H1 (cell line): Measurements from ENCODE around the gene LRRC28. TPM values are rescaled to one million over a fixed set of nuclear protein-coding genes. Genes with fewer than 3 reads are reported as not detected.

ENCODE experiments used
- CTCF ChIA-PET: fragments of 300-600 bp; sonication (Branson Sonifier 250); formaldehyde crosslinking; loops from one replicate; lab custom pipeline; 2021; ENCODE audit not compliant: partially characterized antibody; lab: Charles Lee
- POLR2A ChIA-PET: fragments of 300-600 bp; sonication (Branson Sonifier 250); formaldehyde crosslinking; loops from one replicate; lab custom pipeline; 2021; ENCODE audit warnings: inconsistent platforms; ENCODE audit not compliant: partially characterized antibody; lab: Charles Lee
- DNase-seq, 2 experiments: peaks; one replicate each; pipeline versions ENCODE4 v3.0.0 to v3.0.0-alpha.2; 2010 to 2022; ENCODE audit warnings: low spot score in 2 of 2, low read depth in 1 of 2, mixed read lengths in 1 of 2
- FAIRE-seq: peaks from 2 replicates; lab custom pipeline; 2011; peaks lifted over from hg19 to GRCh38; lab: Jason Lieb, UNC
- H2AFZ ChIP-seq: 2 replicates; pipeline ENCODE4 v1.8.1; 2012; ENCODE audit warnings: low read length, inconsistent platforms
- H2AK5ac ChIP-seq: 2 replicates; pipeline ENCODE4 v1.6.1; 2013; ENCODE audit warnings: low read depth, low read length
- H2BK120ac ChIP-seq: replicated peaks from 2 replicates; pipeline ENCODE3; 2013; ENCODE audit warnings: low read depth, low read length, inconsistent platforms
- H2BK12ac ChIP-seq: 2 replicates; pipeline ENCODE4 v1.6.1; 2013; ENCODE audit warnings: low read depth, low read length
- H2BK15ac ChIP-seq: 2 replicates; pipeline ENCODE4 v1.6.1; 2013; ENCODE audit warnings: low read length
- H2BK20ac ChIP-seq: 2 replicates; pipeline ENCODE4 v1.6.1; 2013; ENCODE audit warnings: low read length
- H2BK5ac ChIP-seq: 2 replicates; pipeline ENCODE4 v1.6.1; 2013; ENCODE audit warnings: low read depth, low read length
- H3K14ac ChIP-seq: 2 replicates; pipeline ENCODE4 v1.6.1; 2013; ENCODE audit warnings: inconsistent platforms; ENCODE audit not compliant: insufficient read length
- H3K18ac ChIP-seq: 2 replicates; pipeline ENCODE4 v1.6.1; 2013; ENCODE audit warnings: low read length; ENCODE audit errors: extremely low read depth
- H3K23ac ChIP-seq: 2 replicates; pipeline ENCODE4 v1.6.1; 2013; ENCODE audit warnings: inconsistent platforms; ENCODE audit not compliant: insufficient read length
- H3K23me2 ChIP-seq: 2 replicates; pipeline ENCODE4 v1.6.1; 2013; ENCODE audit warnings: low read depth, low read length
- H3K27ac ChIP-seq: 2 replicates; pipeline ENCODE4 v1.6.1; 2011; ENCODE audit warnings: low read depth, low read length, inconsistent platforms
- H3K27me3 ChIP-seq, 4 experiments: replicated peaks in 1 of 4; 1 replicate in 1 of 4; 2 replicates in 3 of 4; pipeline versions ENCODE4 v1.6.1 to v1.8.1; 2011 to 2013; ENCODE audit warnings: low read length in 3 of 4, mild to moderate bottlenecking in 3 of 4, inconsistent platforms in 2 of 4, mixed read lengths in 2 of 4, moderate library complexity in 1 of 4; ENCODE audit not compliant: control insufficient read depth in 3 of 4, insufficient read depth in 3 of 4; ENCODE audit errors: extremely low read depth in 1 of 4
- H3K36me3 ChIP-seq, 4 experiments: 2 replicates each; pipeline versions ENCODE4 v1.6.1 to v1.8.1; 2011 to 2013; ENCODE audit warnings: mild to moderate bottlenecking in 4 of 4, low read length in 3 of 4, moderate library complexity in 2 of 4, control low read depth in 1 of 4, inconsistent platforms in 1 of 4; ENCODE audit not compliant: insufficient read depth in 4 of 4, control insufficient read depth in 2 of 4
- H3K4ac ChIP-seq: replicated peaks from 2 replicates; pipeline ENCODE3; 2013; ENCODE audit warnings: low read length, low read depth, mixed read lengths, inconsistent platforms; ENCODE audit not compliant: insufficient read length
- H3K4me1 ChIP-seq, 4 experiments: replicated peaks in 1 of 4; 1 replicate in 1 of 4; 2 replicates in 3 of 4; pipeline versions ENCODE4 v1.6.1 to v1.8.1; 2011 to 2013; ENCODE audit warnings: low read length in 3 of 4, inconsistent platforms in 2 of 4, mixed read lengths in 1 of 4; ENCODE audit not compliant: insufficient read depth in 4 of 4, control insufficient read depth in 3 of 4
- H3K4me2 ChIP-seq, 2 experiments: 2 replicates each; pipeline versions ENCODE4 v1.6.1 to v1.8.1; 2011 to 2013; ENCODE audit warnings: low read depth in 2 of 2, low read length in 2 of 2, control low read depth in 1 of 2, inconsistent platforms in 1 of 2, mild to moderate bottlenecking in 1 of 2; ENCODE audit not compliant: insufficient read depth in 1 of 2
- H3K4me3 ChIP-seq, 4 experiments: fragments of 200-600, 300-600 bp in 1 of 4; sonication (generic), shearing (Covaris generic), sonication (Bioruptor Twin) in 1 of 4; 2 replicates each; pipeline versions ENCODE4 v1.5.1 to v1.8.1; 2011 to 2016; ENCODE audit warnings: low read length in 4 of 4, low read depth in 3 of 4, control low read depth in 2 of 4, inconsistent platforms in 2 of 4, mild to moderate bottlenecking in 2 of 4, mixed read lengths in 1 of 4, moderate library complexity in 1 of 4; ENCODE audit not compliant: insufficient read depth in 2 of 4; ENCODE audit errors: extremely low read depth in 1 of 4
- H3K56ac ChIP-seq: replicated peaks from 2 replicates; pipeline ENCODE3; 2013; ENCODE audit warnings: low read depth, mild to moderate bottlenecking, mixed read lengths, low read length, inconsistent platforms; ENCODE audit not compliant: insufficient read length
- H3K79me1 ChIP-seq: 2 replicates; pipeline ENCODE4 v1.6.1; 2013; ENCODE audit warnings: low read depth, low read length, control low read depth
- H3K79me2 ChIP-seq, 2 experiments: 2 replicates each; pipeline versions ENCODE4 v1.6.1 to v1.8.1; 2012 to 2013; ENCODE audit warnings: low read length in 2 of 2, mild to moderate bottlenecking in 2 of 2, inconsistent platforms in 1 of 2; ENCODE audit not compliant: insufficient read depth in 2 of 2, control insufficient read depth in 1 of 2
- H3K9ac ChIP-seq, 4 experiments: replicated peaks in 1 of 4; 1 replicate in 1 of 4; 2 replicates in 3 of 4; pipeline versions ENCODE4 v1.6.1 to v1.8.1; 2011 to 2013; ENCODE audit warnings: low read depth in 3 of 4, low read length in 3 of 4, control low read depth in 2 of 4, mild to moderate bottlenecking in 2 of 4, moderate library complexity in 2 of 4, inconsistent platforms in 1 of 4; ENCODE audit errors: extremely low read depth in 1 of 4
- H3K9me3 ChIP-seq, 2 experiments: 2 replicates each; pipeline versions ENCODE4 v1.6.1 to v1.8.1; 2012 to 2013; ENCODE audit warnings: mild to moderate bottlenecking in 2 of 2, moderate library complexity in 2 of 2, control low read depth in 1 of 2, inconsistent platforms in 1 of 2, low read depth in 1 of 2, low read length in 1 of 2, mixed read lengths in 1 of 2; ENCODE audit not compliant: insufficient read depth in 2 of 2
- H4K20me1 ChIP-seq, 2 experiments: replicated peaks in 1 of 2; 2 replicates each; pipeline versions ENCODE3 to v1.8.1; 2011 to 2013; ENCODE audit warnings: inconsistent platforms in 2 of 2, low read length in 2 of 2, mild to moderate bottlenecking in 1 of 2; ENCODE audit not compliant: insufficient read depth in 2 of 2, control insufficient read depth in 1 of 2
- H4K5ac ChIP-seq: 2 replicates; pipeline ENCODE4 v1.6.1; 2013; ENCODE audit warnings: low read length, low read depth, mixed read lengths, inconsistent platforms; ENCODE audit not compliant: insufficient read length
- H4K8ac ChIP-seq: 2 replicates; pipeline ENCODE4 v1.8.0; 2013; ENCODE audit warnings: mild to moderate bottlenecking, moderate library complexity, low read length, inconsistent platforms; ENCODE audit not compliant: insufficient read depth; ENCODE audit errors: extremely low read depth
- H4K91ac ChIP-seq: replicated peaks from 2 replicates; pipeline ENCODE3; 2013; ENCODE audit warnings: low read length, mixed read lengths, inconsistent platforms; ENCODE audit not compliant: insufficient read length
- BCL11A ChIP-seq, 2 experiments: IDR thresholded peaks; one replicate each; pipeline ENCODE4 v1.6.1; 2011; ENCODE audit warnings: low read depth in 2 of 2, low read length in 2 of 2, mild to moderate bottlenecking in 2 of 2
- E2F6 ChIP-seq: IDR thresholded peaks from 2 replicates; pipeline ENCODE4 v1.6.1; 2012; ENCODE audit warnings: inconsistent platforms
- FOSL1 ChIP-seq: IDR thresholded peaks from 2 replicates; pipeline ENCODE4 v1.6.1; 2011; ENCODE audit warnings: mild to moderate bottlenecking, low read depth, low read length, moderate library complexity; ENCODE audit not compliant: insufficient read depth
- RBBP5 ChIP-seq: IDR thresholded peaks from 2 replicates; pipeline ENCODE4 v1.7.1; 2012; ENCODE audit warnings: low read depth, mild to moderate bottlenecking, inconsistent platforms, low read length, moderate library complexity, borderline replicate concordance
- SIN3A ChIP-seq, 2 experiments: IDR thresholded peaks in 1 of 2; conservative IDR thresholded peaks in 1 of 2; 2 replicates each; pipeline ENCODE4 v1.6.1; 2011 to 2012; ENCODE audit warnings: low read length in 2 of 2, improper control_type of control experiment in 1 of 2, low read depth in 1 of 2, mild to moderate bottlenecking in 1 of 2
- SP1 ChIP-seq: IDR thresholded peaks from 2 replicates; pipeline ENCODE4 v1.6.1; 2011; ENCODE audit warnings: low read depth, low read length
- SP4 ChIP-seq: IDR thresholded peaks from 2 replicates; pipeline ENCODE4 v1.6.1; 2012; ENCODE audit warnings: low read length, inconsistent platforms
- SRF ChIP-seq: IDR thresholded peaks from 2 replicates; pipeline ENCODE4 v1.6.1; 2011; ENCODE audit warnings: mild to moderate bottlenecking, low read depth, low read length, moderate library complexity
- TAF7 ChIP-seq: optimal IDR thresholded peaks from 2 replicates; pipeline ENCODE3; 2011; ENCODE audit warnings: low read depth, mild to moderate bottlenecking, inconsistent platforms, low read length, moderate library complexity, borderline replicate concordance
- WGBS, 2 experiments: shearing (Covaris generic) in 1 of 2; methylation state at CpG; one replicate each; pipeline versions ENCODE4 v1.1.6 to v1.1.7; 2013 to 2015; ENCODE audit warnings: low lambda C conversion rate in 2 of 2, mixed read lengths in 2 of 2, inconsistent platforms in 1 of 2, low coverage in 1 of 2, missing lambda C conversion rate in 1 of 2; ENCODE audit not compliant: insufficient replicate concordance in 2 of 2, insufficient coverage in 1 of 2, insufficient read length in 1 of 2; ENCODE audit errors: extremely low coverage in 1 of 2, missing lambda C conversion rate in 1 of 2; 5-methylcytosine and 5-hydroxymethylcytosine counted together
- polyA plus RNA-seq, 7 experiments: library from polyadenylated mRNA; depleted of rRNA in 3 of 7; stranded (reverse) in 5 of 7; unstranded in 2 of 7; fragments of >200 nt in 5 of 7; fragments of 200-250 nt in 2 of 7; gene quantifications; 1 replicate in 5 of 7; 2 replicates in 1 of 7; 4 replicates in 1 of 7; pipeline versions ENCODE4 v1.2.1 to v1.2.3, GENCODE V29; 2011 to 2013; ENCODE audit warnings: missing spikeins in 2 of 7, mixed read lengths in 2 of 7
- total RNA-seq: library from RNA; stranded (reverse); fragmentation: NEBNext Ultra II Directional; extraction: Animal tissue kit (Norgen Biotek cat#: 25700); gene quantifications from 2 replicates; pipeline ENCODE4 v1.2.1, GENCODE V29; 2021
- TF ChIP-seq, protein P1 (sequence below): IDR thresholded peaks from 2 replicates; pipeline ENCODE4 v1.6.1; 2011; ENCODE audit warnings: low read length, improper control_type of control experiment

LRRC28 gene
- total and polyA plus RNA-seq, 2 of the 8 experiments (the other 6 are each of a cell fraction or from before 2014, with no cell fraction given), result 20.2 to 23.3 TPM

- ChIA-PET POLR2A (no interaction called here), CTCF (interaction anchor here (1.2 to 1.5 kb wide), 2 partner anchors 11 to 124 kb away, joined by 4 read pairs; no protein-coding TSS in a partner anchor)
- FAIRE-seq (no peak), DNase-seq (no peak)
- Histone ChIP-seq H3K56ac (no peak overlapping the region), H4K8ac (no peak overlapping the region), H4K91ac (no peak overlapping the region), H3K18ac (no peak overlapping the region), H3K14ac (no peak overlapping the region), H2BK20ac (no peak overlapping the region), H4K20me1 (peaks cover 0 to 2% of the 10 kb centered on the region in 2 experiments), H2BK5ac (no peak overlapping the region), H2AK5ac (no peak overlapping the region), H3K36me3 (peaks cover 0 to 19% (median 7%) of the 10 kb centered on the region in 4 experiments; a peak in 6 of 8 replicates), H3K79me2 (no peaks in the 10 kb centered on the region), H3K4me2 (no peak overlapping the region), H3K27ac (no peak overlapping the region), H3K9me3 (no peaks in the 10 kb centered on the region), H3K27me3 (no peaks in the 10 kb centered on the region), H2BK12ac (no peak overlapping the region), H3K4me1 (no peaks in the 10 kb centered on the region), H2AFZ (no peak overlapping the region), H3K23ac (no peak overlapping the region), H4K5ac (no peak overlapping the region), H3K9ac (no peak overlapping the region), H2BK120ac (no peak overlapping the region), H3K23me2 (no peaks in the 10 kb centered on the region), H2BK15ac (no peak overlapping the region), H3K4ac (no peak overlapping the region), H3K79me1 (no peaks in the 10 kb centered on the region), H3K4me3 (no peak overlapping the region)
- WGBS, 2 experiments, result 94% methylated on average over 6 of the region's 6 CpGs; no CpG with 5 or more reads in 1 of the 2 experiments
- TF ChIP-seq SIN3A (conservative IDR thresholded peaks at IDR 0.05 in 1 of 2, IDR thresholded peaks at IDR 0.05 in 1 of 2; ENCODE audit: low read depth in 1 of 2, low read length in 2 of 2), result no peak
- TF ChIP-seq BCL11A (IDR thresholded peaks at IDR 0.05; ENCODE audit: low read depth in 2 of 2, low read length in 2 of 2), result no peak
- TF ChIP-seq, protein P1, sequence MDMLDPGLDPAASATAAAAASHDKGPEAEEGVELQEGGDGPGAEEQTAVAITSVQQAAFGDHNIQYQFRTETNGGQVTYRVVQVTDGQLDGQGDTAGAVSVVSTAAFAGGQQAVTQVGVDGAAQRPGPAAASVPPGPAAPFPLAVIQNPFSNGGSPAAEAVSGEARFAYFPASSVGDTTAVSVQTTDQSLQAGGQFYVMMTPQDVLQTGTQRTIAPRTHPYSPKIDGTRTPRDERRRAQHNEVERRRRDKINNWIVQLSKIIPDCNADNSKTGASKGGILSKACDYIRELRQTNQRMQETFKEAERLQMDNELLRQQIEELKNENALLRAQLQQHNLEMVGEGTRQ, result no peak
- TF ChIP-seq SP1, result no peak
- TF ChIP-seq SRF, result no peak
- no peak for TF ChIP-seq TAF7
- no peak for TF ChIP-seq RBBP5
- TF ChIP-seq E2F6, result no peak
- no peak for TF ChIP-seq SP4
- no peak for TF ChIP-seq FOSL1
These were observed 26.7 kb upstream of the LRRC28 start for GRCh38 chr15:99224372-99225214.
